ENCODE data around the gene DPH7. TPM values are rescaled to one million over a fixed set of nuclear protein-coding genes. Genes with fewer than 3 reads are reported as not detected.

Gene DPH7
- total RNA-seq, 1 donor from 2014 or later: 37.6 TPM

DNA sequence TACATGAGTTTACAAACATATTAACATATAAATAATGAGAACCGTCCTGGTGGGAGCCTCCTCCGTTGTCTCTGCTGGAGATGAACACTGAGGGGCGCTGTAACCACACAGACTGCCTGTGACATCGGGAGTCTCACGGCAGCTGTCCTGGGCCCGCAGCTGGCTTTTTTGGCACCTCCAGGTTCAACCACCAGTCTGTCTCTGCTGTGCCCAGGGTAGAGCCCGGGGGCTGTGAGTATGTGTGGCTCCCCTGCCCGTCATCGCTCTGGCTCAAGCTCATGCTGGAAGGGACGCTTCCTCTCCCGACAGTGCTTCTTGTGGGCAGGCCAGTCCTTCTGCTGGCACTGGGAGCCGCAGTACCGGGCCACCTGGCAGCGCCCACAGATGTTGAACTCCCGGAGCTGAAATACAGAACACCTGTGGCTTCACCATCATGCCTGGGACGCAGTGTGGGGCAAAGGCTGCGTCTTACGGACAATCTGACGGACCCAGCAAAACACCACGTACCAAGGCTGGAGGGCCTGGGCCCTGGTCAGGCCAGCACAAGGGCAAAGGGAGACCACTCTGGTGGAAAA is 3.6 kb upstream of the DPH7 start:
- H3K27ac Mint-ChIP-seq: no peak overlapping the region
- H3K9me3 Mint-ChIP-seq: no peaks in the 10 kb centered on the region
- TF ChIP-seq, protein P1, sequence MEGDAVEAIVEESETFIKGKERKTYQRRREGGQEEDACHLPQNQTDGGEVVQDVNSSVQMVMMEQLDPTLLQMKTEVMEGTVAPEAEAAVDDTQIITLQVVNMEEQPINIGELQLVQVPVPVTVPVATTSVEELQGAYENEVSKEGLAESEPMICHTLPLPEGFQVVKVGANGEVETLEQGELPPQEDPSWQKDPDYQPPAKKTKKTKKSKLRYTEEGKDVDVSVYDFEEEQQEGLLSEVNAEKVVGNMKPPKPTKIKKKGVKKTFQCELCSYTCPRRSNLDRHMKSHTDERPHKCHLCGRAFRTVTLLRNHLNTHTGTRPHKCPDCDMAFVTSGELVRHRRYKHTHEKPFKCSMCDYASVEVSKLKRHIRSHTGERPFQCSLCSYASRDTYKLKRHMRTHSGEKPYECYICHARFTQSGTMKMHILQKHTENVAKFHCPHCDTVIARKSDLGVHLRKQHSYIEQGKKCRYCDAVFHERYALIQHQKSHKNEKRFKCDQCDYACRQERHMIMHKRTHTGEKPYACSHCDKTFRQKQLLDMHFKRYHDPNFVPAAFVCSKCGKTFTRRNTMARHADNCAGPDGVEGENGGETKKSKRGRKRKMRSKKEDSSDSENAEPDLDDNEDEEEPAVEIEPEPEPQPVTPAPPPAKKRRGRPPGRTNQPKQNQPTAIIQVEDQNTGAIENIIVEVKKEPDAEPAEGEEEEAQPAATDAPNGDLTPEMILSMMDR (IDR thresholded peaks at IDR 0.05): peak; percentile 61
- TF ChIP-seq EZH2phosphoT487 (IDR thresholded peaks at IDR 0.05) (no peak), EZH2 (IDR thresholded peaks at IDR 0.05) (no peak)
- no peak overlapping the region for H3K4me3 ChIP-seq
- peaks cover 45% of the 10 kb centered on the region for H4K20me1 ChIP-seq (ENCODE audit: low read depth)
- peaks cover 21% of the 10 kb centered on the region for H3K36me3 Mint-ChIP-seq
- peaks cover 10% of the 10 kb centered on the region for H3K27me3 Mint-ChIP-seq (ENCODE audit: insufficient read depth, low read depth)
- peak; percentile 57 for DNase-seq (ENCODE audit: low spot score)
- H2AFZ ChIP-seq (replicated peaks): no peak overlapping the region
- H3K79me2 ChIP-seq (ENCODE audit: low read depth): peaks cover 12% of the 10 kb centered on the region
- H3K9ac ChIP-seq: no peak overlapping the region
- H3K4me2 ChIP-seq: no peak overlapping the region
- peaks cover 12% of the 10 kb centered on the region for H3K4me1 Mint-ChIP-seq
- no peak overlapping the region for H3K4me3 Mint-ChIP-seq
- no peaks in the 10 kb centered on the region for H3K36me3 ChIP-seq
- peaks cover 15% of the 10 kb centered on the region for H3F3A ChIP-seq (ENCODE audit: low read depth)
- no peaks in the 10 kb centered on the region for H3K9me3 ChIP-seq (ENCODE audit: low read depth)
- H3K27ac ChIP-seq: no peak overlapping the region
- H3K27me3 ChIP-seq: no peaks in the 10 kb centered on the region
- H3K4me1 ChIP-seq: peaks cover 11% of the 10 kb centered on the region

DNA sequence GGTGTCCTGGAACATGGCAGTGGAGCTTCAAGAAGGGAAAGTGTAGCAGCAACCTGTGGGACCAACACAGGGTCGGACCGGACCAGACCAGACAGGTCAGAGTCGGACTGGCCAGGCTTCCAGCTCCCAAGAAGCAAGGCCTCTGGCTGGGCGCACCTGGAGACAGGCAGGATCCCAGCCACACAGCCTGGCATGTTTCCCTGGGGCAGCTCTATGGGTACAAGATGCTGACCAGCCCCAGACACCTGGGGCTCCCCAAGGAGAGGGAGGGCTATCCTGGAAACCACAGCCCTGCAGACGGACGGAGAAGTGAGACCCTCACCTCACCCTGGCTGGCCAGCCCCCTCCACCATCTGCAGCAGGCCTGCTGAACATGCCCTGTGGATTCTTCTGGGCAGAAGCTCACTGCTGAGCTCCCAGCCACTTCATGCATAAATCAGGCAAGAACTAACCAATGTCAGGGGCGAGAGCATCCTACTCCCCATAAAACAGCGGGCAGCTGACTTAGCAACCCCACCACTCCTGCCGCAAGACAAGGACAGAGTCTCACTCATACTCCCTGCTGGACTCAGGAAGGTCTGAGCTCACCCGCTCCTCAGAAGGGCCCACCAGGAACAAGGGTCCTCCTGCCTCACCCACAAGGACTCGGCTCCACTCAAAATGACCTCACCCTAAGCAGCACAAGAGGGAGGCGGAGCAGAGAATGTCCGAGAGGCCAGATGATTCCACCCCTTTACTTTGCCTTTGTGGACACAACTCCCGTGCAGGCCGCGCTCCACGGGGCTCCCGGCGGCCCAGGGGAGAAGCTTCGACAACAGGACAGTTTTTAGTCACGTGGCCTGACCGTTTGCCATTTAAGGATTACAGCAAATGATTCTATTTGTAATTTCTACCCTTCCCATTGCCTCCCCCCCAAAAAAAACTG is 2.9 kb upstream of the DPH7 start:
- H3K4me2 ChIP-seq: no peak overlapping the region
- no peak overlapping the region for H3K4me3 ChIP-seq
- H3K9ac ChIP-seq: no peak overlapping the region
- H3F3A ChIP-seq (ENCODE audit: low read depth): peaks cover 15% of the 10 kb centered on the region
- H3K27me3 Mint-ChIP-seq (ENCODE audit: insufficient read depth, low read depth): peaks cover 10% of the 10 kb centered on the region
- no peak overlapping the region for H2AFZ ChIP-seq (replicated peaks)
- H3K9me3 ChIP-seq (ENCODE audit: low read depth): no peaks in the 10 kb centered on the region
- no peak overlapping the region for H3K27ac Mint-ChIP-seq
- TF ChIP-seq EZH2phosphoT487 (IDR thresholded peaks at IDR 0.05) (no peak), EZH2 (IDR thresholded peaks at IDR 0.05) (no peak)
- TF ChIP-seq, protein P1 (IDR thresholded peaks at IDR 0.05): no peak
- H4K20me1 ChIP-seq (ENCODE audit: low read depth): peaks cover 53% of the 10 kb centered on the region
- H3K4me1 Mint-ChIP-seq: peaks cover 18% of the 10 kb centered on the region
- H3K9me3 Mint-ChIP-seq: no peaks in the 10 kb centered on the region
- peak overlapping the region; percentile 46 for H3K4me3 Mint-ChIP-seq
- H3K27me3 ChIP-seq: no peaks in the 10 kb centered on the region
- DNase-seq (ENCODE audit: low spot score): no peak
- peaks cover 19% of the 10 kb centered on the region for H3K79me2 ChIP-seq (ENCODE audit: low read depth)
- H3K4me1 ChIP-seq: peaks cover 16% of the 10 kb centered on the region
- no peaks in the 10 kb centered on the region for H3K36me3 ChIP-seq
- no peak overlapping the region for H3K27ac ChIP-seq
- peaks cover 21% of the 10 kb centered on the region for H3K36me3 Mint-ChIP-seq

DNA sequence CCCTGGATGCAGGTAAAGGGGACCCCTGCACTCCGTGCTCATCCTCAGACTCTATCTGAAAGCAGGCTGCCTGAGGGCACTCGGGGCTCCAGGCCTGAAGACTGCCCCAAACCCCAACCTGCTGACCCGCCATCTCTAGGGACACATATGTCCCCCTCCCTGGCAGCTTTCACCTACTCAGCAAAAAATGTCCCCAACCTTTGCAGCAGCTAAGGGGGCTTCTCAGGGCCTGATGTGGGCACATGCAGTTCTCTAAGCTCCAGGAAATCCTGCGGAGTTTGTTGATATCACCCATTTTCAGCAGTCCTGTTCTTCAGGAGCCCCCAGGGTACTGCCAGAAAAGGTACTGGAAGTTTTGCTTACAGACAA is 2.2 kb upstream of the DPH7 start:
- Mint-ChIP-seq H3K36me3 (peaks cover 20% of the 10 kb centered on the region), H3K4me3 (no peak overlapping the region), H3K4me1 (peaks cover 21% of the 10 kb centered on the region), H3K27ac (no peak overlapping the region), H3K9me3 (no peaks in the 10 kb centered on the region), H3K27me3 (ENCODE audit: insufficient read depth, low read depth) (peaks cover 10% of the 10 kb centered on the region)
- peaks cover 26% of the 10 kb centered on the region for H3K79me2 ChIP-seq (ENCODE audit: low read depth)
- H3K36me3 ChIP-seq: no peaks in the 10 kb centered on the region
- no peak for TF ChIP-seq EZH2 (IDR thresholded peaks at IDR 0.05)
- no peak for TF ChIP-seq EZH2phosphoT487 (IDR thresholded peaks at IDR 0.05)
- TF ChIP-seq, protein P1 (IDR thresholded peaks at IDR 0.05): no peak
- no peak overlapping the region for H3K27ac ChIP-seq
- peaks cover 15% of the 10 kb centered on the region for H3F3A ChIP-seq (ENCODE audit: low read depth)
- H3K4me1 ChIP-seq: peaks cover 16% of the 10 kb centered on the region
- no peaks in the 10 kb centered on the region for H3K9me3 ChIP-seq (ENCODE audit: low read depth)
- DNase-seq (ENCODE audit: low spot score): no peak
- no peak overlapping the region for H3K9ac ChIP-seq
- no peaks in the 10 kb centered on the region for H3K27me3 ChIP-seq
- no peak overlapping the region for H3K4me3 ChIP-seq
- peaks cover 60% of the 10 kb centered on the region for H4K20me1 ChIP-seq (ENCODE audit: low read depth)
- no peak overlapping the region for H2AFZ ChIP-seq (replicated peaks)
- no peak overlapping the region for H3K4me2 ChIP-seq
